HuH-7 (cell line): ENCODE results near the gene TAT.
"Not testable (repeated sequence)": the region's sequence is repeated elsewhere in the genome, so short reads cannot be mapped to it uniquely, and the experiment has no call there.

Experiments
- DNase-seq: peaks from one replicate; pipeline ENCODE4 v3.0.0; 2011; ENCODE audit warnings: low spot score

TAT gene

DNA sequence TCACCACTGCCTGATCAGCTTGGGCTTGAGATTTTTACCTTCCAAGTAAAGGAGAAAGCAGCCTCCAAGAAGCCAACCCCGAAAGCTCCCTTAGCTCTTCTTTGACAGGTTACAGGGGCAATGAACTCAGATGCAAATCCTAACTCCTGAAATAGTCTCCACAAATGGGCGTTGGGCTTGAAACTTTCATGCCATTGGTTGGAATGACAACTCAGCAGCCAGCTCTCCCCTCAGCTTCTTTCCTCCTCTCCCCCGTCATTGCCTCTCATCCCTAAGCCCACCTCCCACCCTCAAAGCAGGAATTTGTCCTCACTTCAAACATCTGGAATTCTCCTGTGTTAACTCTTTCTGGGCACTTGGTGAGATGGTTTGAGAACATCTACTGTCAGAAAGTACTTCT is at the start of gene TAT:
TAT (minus strand) TSS at position 122 of the 400 bp plus-strand sequence. CDS start 677 bp downstream, outside the sequence.
- DNase-seq = no peak

DNA sequence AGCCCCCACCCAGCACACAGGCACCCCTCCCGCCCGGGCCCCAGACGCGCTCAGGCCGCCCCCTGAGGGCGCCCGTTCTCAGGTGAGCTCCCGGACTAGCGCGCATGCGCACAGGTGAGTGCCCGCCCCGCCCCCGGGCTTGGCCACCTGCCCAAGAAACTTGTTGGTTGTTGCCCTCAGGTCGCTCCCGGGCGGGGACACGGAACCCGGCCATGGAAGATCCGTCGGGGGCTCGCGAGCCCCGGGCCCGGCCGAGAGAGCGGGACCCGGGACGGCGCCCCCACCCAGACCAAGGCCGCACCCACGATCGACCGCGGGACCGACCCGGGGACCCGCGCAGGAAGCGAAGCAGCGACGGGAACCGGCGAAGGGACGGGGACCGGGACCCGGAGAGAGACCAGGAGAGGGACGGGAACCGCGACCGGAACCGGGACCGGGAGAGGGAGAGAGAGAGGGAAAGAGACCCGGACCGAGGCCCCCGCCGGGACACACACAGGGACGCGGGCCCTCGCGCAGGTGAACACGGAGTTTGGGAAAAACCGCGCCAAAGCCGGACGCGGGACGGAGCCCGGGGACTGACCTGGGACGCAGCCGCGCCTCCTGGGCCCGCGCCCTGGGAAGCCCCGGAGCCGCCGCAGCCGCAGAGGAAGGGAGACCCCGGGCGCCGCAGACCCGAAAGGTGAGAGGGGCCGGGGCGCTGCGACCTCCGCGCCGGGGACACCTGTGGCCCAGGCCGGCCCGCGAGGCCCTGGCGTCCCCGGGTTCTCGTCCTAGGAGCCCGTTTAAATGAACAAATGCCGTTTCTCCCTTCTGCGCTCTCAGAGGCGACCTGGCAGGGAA is 49.3 kb upstream of the TAT start, which contains the start of gene MARVELD3:
MARVELD3 (plus strand) TSS at position 167 of the 840 bp plus-strand sequence; CDS start at position 213, 46 bp downstream.
- DNase-seq = peak; percentile 69

DNA sequence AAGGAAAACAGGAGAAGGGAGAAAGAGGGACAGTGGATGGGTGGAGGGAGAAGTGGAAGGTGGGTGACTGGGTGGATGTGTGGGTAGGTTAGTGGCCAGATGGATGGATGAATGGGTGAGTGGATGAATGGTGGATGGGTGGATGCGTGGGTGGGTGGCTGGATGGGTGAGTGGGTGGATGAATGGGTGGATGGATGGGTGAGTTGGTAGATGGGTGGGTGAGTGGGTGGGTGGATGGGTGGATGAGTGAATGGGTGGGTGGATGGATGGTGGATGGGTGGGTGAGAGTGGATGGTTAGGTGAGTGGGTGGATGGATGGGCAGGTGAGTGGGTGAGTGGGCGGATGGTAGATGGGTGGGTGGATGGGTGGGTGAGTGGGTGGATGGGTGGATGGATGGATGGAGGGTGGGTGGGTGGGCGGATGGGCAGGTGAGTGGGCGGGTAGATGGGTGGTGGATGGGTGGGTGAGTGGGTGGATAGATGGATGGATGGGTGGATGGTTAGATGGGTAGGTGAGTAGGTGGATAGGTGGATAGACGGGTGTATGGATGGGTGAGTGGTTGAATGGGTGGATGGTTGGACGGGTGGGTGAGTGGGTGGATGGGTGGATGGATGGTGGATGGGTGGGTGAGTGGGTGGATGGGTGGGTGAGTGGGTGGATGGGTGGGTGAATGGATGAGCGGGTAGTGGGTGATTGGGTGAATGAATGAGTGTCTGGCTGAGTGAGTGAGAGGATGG is 48.4 kb upstream of the TAT start:
- no peak for DNase-seq

DNA sequence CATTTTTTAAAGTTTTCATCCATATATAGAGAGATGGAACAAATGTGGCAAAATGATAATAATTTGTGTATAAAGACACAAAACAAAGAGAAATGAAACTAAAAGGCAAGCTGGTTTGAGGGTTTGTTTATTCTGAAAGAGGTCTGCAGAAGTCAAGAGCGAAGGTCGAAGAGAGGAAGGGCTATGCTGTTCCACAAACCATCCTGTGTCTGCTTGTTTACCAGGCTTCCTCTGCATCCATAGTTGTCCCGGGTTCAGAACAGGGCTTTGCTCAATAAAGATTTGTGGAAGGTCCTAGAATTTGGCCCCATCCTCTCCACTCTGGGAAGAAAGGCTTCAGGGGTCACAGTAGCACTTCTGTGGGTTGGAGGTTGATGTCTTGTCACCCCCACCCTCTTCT is 46.7 kb upstream of the TAT start:
- DNase-seq = peak; percentile 59

DNA sequence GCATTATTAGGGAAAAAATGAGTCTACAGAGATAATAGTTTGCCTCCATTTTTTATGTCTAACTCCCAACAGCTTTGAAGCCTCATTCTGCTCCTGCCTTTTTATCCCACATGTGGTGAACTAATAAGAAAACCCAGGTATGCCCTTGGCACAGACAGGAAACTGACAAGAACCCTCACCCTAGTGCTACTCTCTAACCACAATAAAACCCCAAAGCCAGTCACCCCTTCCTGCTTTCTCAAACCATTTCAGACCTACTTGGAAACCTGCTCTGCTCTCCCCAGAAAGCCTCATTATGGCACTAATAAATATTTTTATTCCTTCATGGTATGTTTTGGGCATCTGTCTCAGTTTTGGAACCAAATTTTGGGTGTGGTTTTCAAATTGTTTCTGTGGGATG is 45.2 kb upstream of the TAT start:
- DNase-seq = no peak

DNA sequence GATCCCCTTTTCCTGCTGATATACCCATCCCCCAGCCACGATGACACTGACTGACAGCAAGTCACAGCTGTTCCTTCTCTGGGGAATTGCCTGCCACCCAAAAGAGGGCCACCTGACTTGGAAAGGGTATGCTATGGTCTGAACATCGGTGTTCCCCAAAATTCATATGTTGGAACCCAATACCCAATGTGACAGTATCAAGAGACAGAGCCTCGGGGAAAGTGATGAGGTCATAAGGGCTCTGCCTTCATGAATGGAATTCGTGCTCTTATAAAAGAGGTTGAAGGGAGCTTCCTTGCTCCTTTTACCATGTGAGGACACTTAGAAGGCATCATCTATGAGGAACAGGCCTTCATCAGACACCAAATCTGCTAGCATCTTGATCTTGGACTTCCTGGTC is 41.5 kb upstream of the TAT start:
- no peak for DNase-seq

DNA sequence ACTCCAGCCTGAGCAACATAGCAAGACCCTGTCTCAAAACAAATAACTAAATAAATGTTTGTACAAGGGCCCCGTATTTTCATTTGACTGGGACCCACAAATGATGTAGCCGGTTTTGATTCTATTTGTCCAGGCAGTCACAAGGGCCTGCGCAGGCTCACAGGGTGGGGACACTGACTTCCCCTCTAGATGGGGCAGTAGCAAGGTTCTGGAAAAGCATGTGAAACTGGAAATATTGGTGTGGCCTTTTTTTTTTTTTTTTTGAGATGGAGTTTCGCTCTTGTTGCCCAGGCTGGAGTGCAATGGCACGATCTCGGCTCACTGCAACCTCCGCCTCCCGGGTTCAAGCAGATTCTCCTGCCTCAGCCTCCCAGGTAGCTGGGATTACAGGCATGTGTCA is 38.1 kb upstream of the TAT start:
- DNase-seq = not testable (repeated sequence)

DNA sequence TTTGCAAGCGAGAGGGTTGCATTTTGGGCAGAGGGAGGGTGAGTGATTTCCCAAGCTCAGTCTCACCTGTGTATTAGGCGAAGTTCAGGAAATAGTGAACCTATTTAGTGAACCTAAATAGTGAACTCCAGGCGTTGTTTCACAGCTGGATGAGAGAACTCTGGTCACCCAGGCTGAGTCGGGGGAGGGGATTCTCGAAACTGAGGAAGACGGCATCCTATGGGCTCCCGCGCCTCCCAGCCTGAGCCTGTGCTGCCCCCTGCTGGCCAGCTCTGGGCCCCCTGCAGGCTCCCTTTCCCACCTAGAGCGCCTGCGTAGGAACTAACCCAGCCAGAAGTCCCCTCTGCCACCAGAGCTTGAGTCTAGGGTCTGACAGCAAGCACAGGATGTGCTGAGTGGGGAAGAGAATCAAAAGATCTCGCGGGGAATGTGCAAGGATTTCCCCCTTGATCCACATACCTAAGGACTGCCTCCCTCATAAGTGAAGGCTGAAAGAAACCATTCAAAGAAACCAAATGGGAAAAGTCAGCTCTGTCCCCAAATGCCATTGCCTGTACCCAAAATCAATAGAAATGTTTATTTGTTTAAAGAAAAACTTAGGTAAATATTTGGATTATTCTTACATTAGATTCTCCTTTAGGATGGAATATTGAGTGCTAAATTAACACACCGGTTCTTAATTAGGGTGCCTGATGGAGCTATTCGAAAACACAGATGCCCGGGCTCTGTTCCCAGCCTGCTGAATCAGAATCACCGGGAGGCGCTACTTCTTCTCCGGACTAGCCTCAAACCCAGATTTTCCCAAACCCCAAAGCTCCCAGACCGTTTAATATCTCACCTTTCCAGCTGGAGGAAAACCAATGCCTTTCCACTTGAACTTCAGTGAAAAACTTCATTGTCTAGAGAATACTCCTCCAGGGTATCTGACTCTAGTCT is 34.3 kb upstream of the TAT start:
- peak; percentile 91 for DNase-seq

DNA sequence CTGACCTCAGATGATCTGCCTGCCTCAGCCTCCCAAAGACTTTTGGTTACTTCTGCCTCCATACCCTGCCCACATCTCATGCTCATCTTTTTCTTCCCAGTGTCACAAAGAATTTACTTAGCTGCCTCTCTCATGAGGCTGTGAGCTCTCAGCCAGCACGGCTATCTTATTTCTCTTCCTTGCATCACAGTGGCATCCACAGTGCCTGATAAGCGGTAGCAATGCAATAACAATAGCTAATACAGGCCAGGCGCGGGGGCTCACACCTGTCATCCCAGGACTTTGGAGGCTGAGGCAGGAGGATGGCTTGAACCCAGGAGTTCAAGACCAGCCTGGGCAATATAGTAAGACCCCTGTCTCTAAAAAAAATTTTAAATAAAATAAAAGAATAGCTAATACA is 33.6 kb upstream of the TAT start:
- no peak for DNase-seq

DNA sequence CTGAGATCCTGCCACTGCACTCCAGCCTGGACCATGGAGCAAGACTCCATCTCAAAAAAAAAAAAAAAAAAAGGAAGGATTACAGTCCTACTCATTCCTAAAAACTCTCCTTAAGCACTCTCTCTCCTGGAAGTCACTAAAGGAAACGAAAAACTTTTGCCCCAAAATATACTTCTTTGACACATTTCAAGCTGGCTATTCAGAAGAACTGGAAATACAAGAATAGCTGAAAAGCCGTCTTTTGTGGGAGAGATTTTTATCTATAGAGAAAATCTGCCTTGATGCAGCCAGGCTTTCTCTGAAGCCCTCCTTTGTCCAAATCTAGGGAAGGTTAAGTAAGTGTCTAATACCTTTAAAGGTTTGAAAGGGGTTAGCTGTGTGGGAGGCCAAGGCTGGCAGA is 32.2 kb upstream of the TAT start:
- DNase-seq = no peak

DNA sequence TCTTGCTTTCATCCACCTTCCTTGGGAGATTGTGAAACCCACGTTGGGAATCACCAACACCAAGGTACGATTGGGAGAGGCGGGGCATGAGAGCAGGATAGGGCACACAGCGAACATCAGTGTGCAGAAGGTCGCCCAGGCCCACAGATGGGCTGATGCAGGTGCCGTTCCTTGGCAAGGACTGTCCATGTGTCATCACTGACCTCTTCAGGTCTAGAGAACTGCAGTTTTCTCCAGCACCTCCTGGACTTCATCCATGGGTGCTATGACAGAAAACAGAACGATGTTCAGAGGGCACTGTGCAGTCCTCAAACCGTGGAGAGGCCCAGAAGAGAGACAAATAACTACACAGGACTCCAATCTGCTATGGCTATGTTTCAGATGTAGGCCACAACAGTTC is 23.9 kb upstream of the TAT start:
- DNase-seq = no peak

DNA sequence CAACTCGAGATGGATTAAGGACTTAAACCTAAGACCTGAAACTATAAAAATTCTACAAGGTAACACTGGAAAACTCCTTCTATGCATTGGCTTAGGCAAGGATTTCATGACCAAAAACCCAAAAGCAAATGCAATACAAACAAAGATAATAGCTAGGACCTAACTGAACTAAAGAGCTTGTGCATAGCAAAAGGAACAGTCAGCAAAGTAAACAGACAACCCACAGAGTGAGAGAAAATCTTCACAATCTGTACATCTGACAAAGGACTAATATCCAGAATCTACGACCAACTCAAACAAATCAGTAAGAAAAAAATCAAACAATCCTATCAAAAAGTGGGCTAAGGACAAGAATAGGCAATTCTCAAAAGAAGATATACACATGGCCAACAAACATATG is 21.5 kb upstream of the TAT start:
- DNase-seq = not testable (repeated sequence)

DNA sequence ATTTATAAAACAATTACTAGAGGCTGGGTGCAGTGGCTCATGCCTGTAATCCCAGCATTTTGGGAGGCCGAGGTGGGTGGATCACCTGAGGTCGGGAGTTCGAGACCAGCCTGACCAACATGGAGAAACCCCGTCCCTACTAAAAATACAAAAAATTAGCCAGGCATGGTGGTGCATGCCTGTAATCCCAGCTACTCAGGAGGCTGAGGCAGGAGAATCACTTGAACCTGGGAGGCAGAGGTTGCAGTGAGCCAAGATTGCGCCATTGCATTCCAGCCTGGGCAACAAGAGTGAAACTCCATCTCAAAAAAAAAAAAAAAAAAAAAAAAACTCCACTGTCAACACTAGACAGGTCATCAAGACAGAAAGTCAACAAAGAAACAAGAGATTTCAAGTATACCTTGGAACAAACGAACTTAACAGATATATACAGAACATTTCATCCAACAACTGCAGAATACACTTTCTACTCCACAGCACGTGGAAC is 18.5 kb upstream of the TAT start:
- DNase-seq = not testable (repeated sequence)

DNA sequence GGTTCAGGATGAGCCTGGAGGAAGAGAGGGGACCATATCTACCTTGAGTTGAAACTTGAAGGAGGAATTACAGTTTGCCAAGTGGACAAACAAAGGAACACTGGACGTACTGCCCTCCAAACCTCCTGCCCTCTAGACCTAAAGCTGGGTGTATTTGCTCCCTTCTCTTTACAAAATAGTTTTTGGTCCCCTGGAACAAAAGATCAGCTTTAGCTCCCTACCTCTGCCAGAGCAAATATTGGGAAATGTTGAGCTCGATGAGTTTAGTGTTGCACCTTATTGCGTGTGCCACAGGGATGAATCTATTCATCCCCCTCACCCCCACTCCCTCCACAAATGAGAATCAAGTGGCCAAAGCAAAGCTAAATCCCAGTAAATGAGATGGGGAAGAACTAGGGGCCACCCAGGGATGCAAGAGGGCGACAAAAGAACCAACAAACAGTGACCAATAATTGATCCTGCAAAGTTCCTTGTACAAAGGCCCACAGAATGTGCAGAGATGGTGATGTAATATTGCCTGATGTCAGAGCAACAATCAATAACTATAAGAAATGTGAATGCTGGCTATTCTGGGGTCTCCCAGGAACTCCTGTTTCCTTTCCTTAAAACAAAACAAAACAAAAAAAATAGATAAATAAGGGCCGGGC is 17.2 kb upstream of the TAT start:
- DNase-seq = peak; percentile 59

DNA sequence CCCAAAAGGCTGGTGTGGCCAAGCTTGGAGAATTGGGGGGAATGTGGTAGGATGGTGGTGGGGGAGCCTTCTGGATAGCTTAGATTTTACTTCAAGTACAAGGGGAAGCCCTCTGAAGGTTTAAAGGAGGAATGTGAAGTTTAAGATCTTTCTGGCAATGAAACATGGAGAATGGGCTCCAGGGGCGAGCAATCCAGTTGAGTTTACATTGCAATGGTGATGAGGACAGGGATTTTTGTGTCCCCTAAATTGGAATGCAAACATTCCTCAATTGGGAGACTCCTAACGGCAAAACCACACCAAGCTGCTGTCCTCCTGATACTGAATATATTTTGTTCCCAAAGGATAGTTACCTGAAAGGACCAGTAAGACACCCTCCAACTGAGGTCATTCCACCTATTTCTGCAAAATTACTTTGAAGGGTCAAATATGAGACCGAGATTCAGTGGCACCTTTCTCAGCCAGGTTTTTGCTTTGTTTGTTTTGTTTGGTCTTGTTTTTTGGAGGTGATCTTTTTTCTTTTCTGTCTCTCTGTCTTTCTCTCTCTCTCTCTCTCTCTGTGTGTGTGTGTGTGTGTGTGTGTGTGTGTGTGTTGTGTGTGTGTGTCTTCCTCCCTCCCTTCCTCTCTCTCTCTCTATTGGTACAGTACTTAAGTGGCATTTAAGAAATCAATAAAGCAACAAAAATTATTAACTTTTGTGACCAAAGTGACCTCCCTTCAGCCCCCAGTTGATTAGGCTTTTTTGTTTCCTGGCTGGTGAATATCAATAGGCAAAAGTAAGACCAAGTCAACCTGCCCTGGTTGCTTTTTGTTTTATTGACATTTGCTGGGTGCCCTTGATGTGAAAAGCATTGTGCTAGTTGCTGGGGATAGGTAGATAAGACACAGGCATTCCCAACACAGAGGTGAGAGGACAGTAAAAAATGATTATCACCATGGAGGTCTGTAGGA is 16.4 kb upstream of the TAT start:
- DNase-seq = no peak

DNA sequence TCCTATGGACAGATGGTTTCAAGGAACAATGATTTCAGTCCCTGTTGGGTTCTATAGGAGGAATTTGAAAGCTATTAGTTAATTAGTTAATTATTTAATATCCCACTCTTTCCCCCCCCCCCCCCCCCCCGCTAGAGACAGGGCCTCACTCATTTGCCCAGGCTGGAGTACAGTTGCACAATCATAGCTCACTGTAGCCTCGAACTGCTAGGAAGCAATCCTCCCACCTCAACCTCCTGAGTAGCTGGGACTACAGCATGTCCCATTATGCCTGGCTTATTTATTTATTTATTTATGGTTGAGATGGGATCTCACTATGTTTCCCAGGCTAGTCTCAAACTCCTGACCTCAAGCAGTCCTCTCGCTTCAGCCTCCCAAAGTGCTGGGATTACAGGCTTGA is 15.0 kb upstream of the TAT start:
- DNase-seq = no peak

DNA sequence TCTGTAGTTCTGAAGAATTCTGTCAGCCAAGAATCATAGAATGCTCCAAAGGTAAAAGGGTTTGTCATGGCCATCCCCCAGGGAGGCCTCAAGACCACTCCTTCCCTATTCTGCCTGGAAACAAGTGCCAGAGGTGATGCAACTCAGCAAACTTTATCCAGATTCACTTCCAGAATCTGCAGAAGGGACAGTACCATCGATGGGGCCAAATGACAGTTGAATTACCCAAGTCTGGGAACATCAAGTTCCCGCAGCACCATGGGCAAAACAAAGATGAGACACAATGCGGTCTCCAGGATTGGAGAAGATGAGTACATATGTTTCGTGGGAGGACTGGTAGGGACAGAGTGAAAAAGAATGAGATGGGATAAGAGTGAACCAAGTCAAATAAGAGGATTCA is 13.7 kb upstream of the TAT start:
- DNase-seq = no peak

DNA sequence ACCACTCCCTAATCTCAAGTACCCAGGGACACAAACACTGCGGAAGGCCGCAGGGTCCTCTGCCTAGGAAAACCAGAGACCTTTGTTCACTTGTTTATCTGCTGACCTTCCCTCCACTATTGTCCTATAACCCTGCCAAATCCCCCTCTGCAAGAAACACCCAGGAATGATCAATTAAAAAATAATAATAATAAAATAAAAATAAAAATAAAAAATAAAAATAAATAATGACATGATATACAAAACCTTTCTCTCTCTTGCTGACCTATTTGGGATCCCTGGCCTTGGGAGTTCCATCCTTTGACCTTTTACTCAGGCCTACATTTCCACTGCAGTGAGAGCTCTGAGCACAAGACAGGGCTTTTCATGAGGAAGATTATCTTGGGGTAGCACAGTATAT is 13.2 kb upstream of the TAT start:
- DNase-seq = not testable (repeated sequence)

DNA sequence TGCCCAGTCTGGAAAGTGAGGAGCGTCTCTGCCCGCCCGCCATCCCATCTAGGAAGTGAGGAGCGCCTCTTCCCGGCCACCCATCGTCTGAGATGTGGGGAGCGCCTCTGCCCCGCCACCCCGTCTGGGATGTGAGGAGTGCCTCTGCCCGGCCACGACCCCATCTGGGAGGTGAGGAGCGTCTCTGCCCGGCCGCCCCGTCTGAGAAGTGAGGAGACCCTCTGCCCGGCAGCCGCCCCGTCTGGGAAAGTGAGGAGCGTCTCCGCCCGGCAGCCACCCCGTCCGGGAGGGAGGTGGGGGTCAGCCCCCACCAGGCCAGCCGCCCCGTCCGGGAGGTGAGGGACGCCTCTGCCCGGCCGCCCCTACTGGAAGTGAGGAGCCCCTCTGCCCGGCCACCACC is 12.4 kb upstream of the TAT start:
- not testable (repeated sequence) for DNase-seq

DNA sequence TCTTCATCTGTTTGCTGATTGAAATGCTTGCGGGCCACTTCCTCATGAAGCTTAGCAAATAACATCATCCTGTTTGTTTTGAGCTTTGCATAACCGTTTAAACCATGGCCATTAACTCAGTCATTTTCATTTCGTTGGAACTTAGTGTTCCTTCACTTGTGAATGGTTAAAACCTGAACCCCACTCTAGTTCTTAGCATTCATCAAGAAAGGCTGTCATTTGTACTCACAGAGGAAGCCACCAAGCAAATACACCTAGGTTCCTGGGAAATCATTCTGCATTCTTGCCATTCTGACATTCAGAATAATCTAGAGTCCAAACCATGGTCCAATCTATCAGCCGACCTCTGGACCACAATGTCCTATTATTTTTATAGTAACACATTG is 8.4 kb upstream of the TAT start:
- DNase-seq = no peak
